ENCODE data around the gene NR5A2. TPM values are rescaled to one million over a fixed set of nuclear protein-coding genes. Genes with fewer than 3 reads are reported as not detected.

The NR5A2 gene
- total RNA-seq, 1 donor from 2014 or later = 6.9 TPM

- ATAC-seq (no peak), DNase-seq (ENCODE audit: low spot score) (no peak)
- intact Hi-C loops (cut with DNase I) = no loop called here
Measured at GRCh38 chr1:200034761-200035396, 7.4 kb downstream of the NR5A2 start.

GRCh38 chr1:200035397-200035955 is 8.0 kb downstream of the NR5A2 start:
- ATAC-seq (no peak), DNase-seq (ENCODE audit: low spot score) (peak; percentile 47)
- intact Hi-C loops (cut with DNase I) = no loop called here

DNA sequence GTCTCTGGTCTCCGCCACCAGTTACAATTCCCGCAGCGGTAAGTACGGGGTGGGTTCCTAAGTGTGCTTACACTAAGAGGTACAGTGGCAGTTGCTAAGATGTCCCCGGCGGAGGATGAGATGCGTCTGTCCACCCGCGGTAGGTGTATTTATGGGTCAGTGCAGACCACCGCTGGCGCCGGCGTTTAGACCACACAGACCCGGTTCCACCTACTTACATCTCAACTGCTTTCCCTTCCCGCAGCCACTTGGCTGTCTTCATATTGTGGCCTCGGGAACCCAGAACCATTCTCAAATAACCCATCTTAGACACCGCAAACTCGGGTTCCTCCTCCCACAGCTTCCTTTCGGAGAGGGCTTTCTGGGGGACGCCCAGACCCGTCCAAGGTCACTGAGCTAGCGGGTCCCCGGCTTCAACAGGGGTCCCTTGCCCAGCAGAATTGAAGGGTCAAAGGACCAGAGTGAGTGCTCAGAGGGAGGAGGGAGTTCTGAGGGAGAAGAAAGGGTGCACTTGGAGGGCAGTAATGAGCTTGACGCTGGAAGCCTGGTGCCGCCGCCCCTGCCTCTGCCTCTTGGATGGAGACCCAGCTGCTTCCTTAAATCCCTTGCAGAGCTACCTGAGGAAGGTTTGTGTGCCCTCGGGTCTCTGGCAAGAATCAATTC is 8.6 kb downstream of the NR5A2 start:
- ATAC-seq (no peak), DNase-seq (ENCODE audit: low spot score) (peak; percentile 35)
- intact Hi-C loops (cut with DNase I) = no loop called here

DNA sequence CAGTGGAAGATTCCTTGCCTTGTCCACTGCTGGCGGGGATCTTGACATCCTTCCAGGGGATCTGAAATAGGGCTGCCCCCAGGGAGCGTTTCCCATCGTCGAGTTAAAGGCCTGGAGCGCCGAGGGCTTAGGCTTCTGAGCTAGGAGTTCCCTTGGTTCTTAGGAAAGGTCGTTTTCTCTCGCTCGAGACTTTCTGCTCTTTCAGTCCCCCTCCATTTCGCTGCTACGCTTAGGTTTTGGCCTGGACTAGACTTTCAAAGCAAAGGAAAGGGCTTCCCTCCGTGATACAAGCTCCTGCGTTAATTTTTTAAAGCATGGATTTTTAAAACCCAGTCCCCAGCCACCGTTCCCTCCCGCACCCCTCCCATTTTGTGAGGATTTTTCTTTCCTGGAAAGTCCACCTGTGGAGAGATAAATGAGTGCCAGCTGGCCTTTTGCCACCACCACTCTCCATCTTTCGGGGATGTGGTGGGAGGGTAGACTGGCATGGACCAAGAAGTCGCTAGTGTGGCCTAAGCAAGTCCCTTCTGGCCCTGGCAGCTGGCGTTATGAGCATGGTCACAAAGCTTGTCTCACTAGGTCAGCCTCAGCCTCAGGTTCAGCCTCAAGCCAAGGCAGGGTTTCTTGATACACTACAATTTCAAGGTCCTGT is 9.2 kb downstream of the NR5A2 start:
- no peak for ATAC-seq

GRCh38 chr1:200037501-200037900 is 10.0 kb downstream of the NR5A2 start:
- intact Hi-C loops (cut with DNase I) = no loop called here
- ATAC-seq (no peak), DNase-seq (ENCODE audit: low spot score) (no peak)

More for the DNA sequence above, 9.2 kb downstream of the NR5A2 start:
- intact Hi-C loops (cut with DNase I) = no loop called here
- DNase-seq (ENCODE audit: low spot score) = peak; percentile 31

DNA sequence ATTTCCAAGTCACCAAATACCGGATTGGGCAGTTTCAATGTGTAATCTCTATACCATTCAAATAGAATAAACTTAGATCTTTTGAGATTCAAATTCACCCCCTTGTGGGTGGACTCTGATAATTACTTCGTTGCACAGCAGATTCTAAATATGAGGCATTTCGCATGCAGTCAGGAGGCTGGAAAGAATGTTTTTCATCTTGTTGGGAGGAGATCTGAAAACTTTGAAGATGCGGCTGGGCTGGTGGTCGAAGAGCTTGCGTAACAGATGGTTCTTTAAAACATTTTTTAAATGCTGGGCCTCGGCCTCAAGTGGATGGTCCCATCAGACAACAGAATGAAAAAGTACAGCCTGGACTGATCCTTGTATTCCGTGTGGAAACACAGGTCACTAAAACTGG is 10.4 kb downstream of the NR5A2 start:
- DNase-seq (ENCODE audit: low spot score) (no peak), ATAC-seq (no peak)
- intact Hi-C loops (cut with DNase I) = no loop called here

DNA sequence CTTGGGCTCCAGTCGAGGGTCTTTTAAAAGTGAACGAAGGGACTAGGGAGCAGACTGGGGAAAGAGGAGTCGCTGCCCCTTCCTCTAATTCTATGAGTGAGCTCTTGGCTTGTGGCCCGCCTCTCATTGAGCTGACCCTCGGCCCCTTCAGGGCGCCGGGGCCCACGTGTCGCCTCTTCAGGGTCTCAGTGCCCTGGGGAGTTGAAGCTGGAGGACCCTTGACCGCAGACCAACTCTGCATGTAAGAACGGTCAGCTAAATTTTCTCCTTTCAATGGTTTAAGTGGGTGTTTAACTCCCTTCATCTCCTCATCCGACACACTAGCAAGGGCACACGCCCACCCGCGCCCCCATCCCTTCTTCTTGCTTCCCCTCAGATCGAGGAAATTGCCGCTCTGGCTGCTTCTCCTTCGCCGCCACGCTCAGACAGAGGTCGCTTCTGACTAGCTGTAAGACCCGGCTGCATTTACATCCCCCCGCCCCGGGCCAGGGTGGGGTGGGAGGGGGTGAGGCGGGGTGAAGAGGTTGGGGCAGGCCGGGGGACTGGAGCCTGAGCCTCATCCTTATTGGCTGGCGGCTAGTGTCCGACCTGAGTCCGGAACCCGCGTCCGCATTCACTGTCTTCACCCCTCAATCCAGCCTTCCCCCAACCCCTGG is 10.9 kb downstream of the NR5A2 start:
- no peak for ATAC-seq
- intact Hi-C loops (cut with DNase I) = no loop called here
- no peak for DNase-seq (ENCODE audit: low spot score)

DNA sequence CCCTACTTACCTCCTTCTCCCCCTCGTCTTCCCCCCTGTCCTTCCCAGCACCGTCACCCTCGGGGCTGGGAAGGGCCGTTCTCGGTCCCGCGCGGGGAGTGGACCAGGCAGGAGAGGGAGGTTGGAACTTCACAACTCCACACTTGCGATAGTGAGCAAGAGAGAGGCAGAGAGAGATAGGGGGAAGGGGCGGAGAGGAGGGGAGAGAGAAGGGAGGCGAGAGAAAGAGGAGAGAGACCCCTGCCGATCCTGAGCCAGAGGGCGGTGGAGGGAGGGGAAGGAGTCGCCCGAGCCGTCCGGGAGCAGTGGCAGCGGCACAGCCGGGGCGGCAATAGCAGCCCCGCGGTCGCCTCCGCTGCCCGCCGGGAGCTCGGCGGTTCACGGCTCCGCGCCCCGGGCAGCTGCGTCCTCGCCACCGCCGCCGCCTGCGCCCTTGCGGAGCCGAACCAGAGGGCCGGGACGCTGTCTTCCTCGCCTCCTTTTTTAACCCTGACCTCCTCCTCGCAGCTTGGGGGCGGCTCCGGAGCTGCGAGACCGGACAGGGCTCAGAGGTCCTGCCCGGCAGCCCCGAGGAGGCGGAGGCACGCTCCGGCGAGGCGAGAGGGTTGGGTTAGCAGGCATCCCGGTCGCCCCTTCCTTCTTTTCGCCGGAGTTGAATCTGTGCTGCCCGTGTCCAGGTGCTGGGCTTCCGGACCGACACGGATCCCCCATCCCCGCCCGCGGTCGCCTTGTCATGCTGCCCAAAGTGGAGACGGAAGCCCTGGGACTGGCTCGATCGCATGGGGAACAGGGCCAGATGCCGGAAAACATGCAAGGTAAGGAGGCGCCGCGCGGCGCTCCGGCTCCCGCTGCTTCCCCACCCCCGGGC is 11.7 kb downstream of the NR5A2 start:
- DNase-seq (ENCODE audit: low spot score) = no peak
- intact Hi-C loops (cut with DNase I) = no loop called here
- no peak for ATAC-seq

DNA sequence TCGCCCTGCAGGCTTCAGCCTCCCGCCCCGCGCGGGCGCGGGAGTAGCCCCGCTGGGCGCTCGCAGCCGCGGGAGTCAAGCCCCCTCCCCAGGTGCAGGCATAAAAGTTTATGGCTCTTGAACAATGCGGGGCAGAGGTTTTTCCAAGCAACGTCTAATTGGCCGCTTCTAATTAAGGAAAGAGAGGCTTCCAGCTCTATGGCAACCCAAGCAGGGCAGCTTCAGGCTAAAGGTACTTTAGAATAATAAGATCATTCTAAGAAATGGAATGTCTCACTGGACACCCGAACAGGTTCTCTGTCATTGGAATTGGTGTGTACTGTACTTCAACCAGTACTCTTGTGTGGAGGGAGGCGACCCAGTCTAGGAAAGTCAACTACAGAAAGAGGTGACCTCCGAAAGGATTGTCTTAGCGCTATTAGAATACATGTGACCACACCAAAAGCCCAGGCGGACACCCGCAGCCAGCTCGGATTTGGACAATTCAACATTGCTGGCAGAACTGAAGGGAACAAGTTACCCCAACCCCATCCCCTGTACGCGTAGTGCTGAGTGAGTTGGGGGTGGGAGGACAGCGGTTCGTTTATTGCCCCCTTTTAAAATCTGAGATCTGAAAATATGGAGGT is 12.5 kb downstream of the NR5A2 start:
- DNase-seq (ENCODE audit: low spot score) (no peak), ATAC-seq (no peak)
- intact Hi-C loops (cut with DNase I) = no loop called here

DNA sequence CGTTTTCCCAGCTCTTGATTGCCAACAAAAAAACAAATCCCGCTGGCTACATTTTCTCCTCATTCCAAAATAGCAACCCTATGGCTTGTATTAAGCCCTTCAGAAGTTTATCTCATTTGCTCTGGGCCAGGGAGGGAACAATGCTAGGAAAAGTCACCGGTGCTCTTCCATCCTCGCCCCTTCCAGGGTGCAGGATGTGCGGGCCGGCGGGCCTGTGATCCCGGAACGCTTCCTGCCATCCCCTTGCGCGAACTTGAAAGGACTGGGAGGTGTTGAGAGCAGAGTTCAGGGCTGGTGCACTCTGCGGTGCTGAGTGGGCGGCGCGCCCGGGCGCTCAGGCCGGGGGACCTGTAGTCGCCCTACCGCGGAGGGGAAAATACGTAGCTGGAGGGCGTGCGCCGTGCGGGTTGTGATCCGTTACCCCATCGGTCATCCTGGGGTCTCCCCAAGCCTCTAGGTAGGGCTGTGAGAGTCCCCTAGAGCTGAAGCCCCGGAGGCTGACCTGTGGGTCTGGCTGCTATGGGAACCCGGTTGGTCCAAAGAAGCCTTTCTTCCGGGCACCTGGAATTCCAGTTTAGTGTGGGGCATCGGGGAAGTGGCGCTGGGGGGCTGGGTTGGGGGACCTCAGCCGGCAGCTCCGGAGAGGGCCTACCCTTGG is 13.1 kb downstream of the NR5A2 start:
- ATAC-seq (peak; percentile 31), DNase-seq (ENCODE audit: low spot score) (no peak)
- intact Hi-C loops (cut with DNase I) = no loop called here

GRCh38 chr1:200041337-200042118 is 14.0 kb downstream of the NR5A2 start:
- ATAC-seq (no peak), DNase-seq (ENCODE audit: low spot score) (no peak)
- intact Hi-C loops (cut with DNase I) = no loop called here

DNA sequence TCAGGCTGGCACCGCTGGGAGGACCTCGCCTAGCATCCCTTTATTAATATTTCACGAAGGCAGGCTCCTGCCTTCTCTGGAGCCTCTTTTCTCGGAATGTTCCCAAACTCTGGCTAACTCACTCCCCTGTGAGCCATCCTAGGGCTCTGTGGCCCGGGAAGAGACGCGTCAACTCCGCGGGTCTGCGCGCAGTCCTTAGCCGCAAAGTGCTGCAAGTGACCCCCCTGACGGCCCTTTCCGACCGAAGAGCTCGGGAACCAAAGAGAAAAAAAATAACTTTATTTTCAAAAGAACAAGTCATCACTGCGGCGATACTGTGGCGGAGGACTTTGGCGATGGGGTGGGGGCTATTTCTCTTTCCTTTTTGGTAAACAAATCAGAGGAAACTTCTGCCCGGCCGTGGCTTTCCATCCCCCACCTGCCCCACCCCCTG is 14.6 kb downstream of the NR5A2 start:
- no peak for DNase-seq (ENCODE audit: low spot score)
- ATAC-seq = no peak
- intact Hi-C loops (cut with DNase I) = no loop called here

GRCh38 chr1:200042552-200043335 is 15.2 kb downstream of the NR5A2 start:
- intact Hi-C loops (cut with DNase I) = no loop called here
- no peak for ATAC-seq
- DNase-seq (ENCODE audit: low spot score) = no peak

- ATAC-seq (no peak), DNase-seq (ENCODE audit: low spot score) (no peak)
- intact Hi-C loops (cut with DNase I) = no loop called here
Measured at GRCh38 chr1:200043336-200043668, 15.8 kb downstream of the NR5A2 start.

DNA sequence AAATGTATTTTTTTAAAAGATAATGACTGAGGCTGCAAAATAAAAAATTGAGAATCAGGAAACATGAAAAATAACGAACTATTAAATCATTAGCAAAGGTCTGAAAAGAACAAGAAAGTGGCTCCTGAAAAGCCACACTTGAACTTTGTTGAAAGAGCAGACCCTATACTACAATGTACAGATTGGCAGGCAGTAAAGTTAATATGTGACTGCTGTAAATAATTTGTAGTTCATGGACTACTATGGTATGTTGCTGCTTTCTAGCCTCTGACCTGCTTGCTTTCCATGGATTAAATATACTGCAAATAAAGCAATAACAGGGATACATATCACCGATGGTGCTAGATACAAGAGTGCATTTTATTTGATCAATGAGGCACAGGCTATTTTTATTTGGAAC is 18.6 kb downstream of the NR5A2 start:
- DNase-seq (ENCODE audit: low spot score) (no peak), ATAC-seq (no peak)
- intact Hi-C loops (cut with DNase I) = no loop called here

DNA sequence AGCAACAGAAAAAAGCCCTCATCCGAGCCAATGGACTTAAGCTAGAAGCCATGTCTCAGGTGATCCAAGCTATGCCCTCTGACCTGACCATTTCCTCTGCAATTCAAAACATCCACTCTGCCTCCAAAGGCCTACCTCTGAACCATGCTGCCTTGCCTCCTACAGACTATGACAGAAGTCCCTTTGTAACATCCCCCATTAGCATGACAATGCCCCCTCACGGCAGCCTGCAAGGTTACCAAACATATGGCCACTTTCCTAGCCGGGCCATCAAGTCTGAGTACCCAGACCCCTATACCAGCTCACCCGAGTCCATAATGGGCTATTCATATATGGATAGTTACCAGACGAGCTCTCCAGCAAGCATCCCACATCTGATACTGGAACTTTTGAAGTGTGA is 20.7 kb downstream of the NR5A2 start:
- intact Hi-C loops (cut with DNase I) = no loop called here
- ATAC-seq (no peak), DNase-seq (ENCODE audit: low spot score) (no peak)
